WERI-Rb-1 (cell line): ENCODE results near the gene SFXN2.

Source experiments
- DNase-seq: peaks from one replicate; pipeline ENCODE4 v3.0.0-alpha.2; 2020
- H3K27ac ChIP-seq: fragments of 250-450 bp; sonication (Bioruptor Pico); 2 replicates; pipeline ENCODE4 v1.5.1; 2020; ENCODE audit warnings: mild to moderate bottlenecking, moderate library complexity
- H3K27me3 ChIP-seq: fragments of 250-450 bp; sonication (Bioruptor Pico); 2 replicates; pipeline ENCODE4 v1.5.1; 2021; ENCODE audit warnings: mild to moderate bottlenecking, low read depth, moderate library complexity; ENCODE audit not compliant: insufficient read depth, severe bottlenecking
- H3K36me3 ChIP-seq: fragments of 250-450 bp; sonication (Bioruptor Pico); 2 replicates; pipeline ENCODE4 v1.5.1; 2020; ENCODE audit warnings: mild to moderate bottlenecking, moderate library complexity
- H3K4me3 ChIP-seq: 2 replicates; pipeline ENCODE4 v1.5.1; 2011; ENCODE audit warnings: low read depth, mild to moderate bottlenecking, control low read depth, low read length
- H3K9me3 ChIP-seq: fragments of 250-450 bp; sonication (Bioruptor Pico); 2 replicates; pipeline ENCODE4 v1.5.1; 2021; ENCODE audit warnings: mild to moderate bottlenecking, moderate library complexity; ENCODE audit not compliant: severe bottlenecking
- TF ChIP-seq, protein P1 (sequence below): IDR thresholded peaks from 2 replicates; pipeline ENCODE4 v1.5.1; 2011; ENCODE audit warnings: low read depth, mild to moderate bottlenecking, control low read depth, inconsistent platforms, low read length

SFXN2 gene

DNA sequence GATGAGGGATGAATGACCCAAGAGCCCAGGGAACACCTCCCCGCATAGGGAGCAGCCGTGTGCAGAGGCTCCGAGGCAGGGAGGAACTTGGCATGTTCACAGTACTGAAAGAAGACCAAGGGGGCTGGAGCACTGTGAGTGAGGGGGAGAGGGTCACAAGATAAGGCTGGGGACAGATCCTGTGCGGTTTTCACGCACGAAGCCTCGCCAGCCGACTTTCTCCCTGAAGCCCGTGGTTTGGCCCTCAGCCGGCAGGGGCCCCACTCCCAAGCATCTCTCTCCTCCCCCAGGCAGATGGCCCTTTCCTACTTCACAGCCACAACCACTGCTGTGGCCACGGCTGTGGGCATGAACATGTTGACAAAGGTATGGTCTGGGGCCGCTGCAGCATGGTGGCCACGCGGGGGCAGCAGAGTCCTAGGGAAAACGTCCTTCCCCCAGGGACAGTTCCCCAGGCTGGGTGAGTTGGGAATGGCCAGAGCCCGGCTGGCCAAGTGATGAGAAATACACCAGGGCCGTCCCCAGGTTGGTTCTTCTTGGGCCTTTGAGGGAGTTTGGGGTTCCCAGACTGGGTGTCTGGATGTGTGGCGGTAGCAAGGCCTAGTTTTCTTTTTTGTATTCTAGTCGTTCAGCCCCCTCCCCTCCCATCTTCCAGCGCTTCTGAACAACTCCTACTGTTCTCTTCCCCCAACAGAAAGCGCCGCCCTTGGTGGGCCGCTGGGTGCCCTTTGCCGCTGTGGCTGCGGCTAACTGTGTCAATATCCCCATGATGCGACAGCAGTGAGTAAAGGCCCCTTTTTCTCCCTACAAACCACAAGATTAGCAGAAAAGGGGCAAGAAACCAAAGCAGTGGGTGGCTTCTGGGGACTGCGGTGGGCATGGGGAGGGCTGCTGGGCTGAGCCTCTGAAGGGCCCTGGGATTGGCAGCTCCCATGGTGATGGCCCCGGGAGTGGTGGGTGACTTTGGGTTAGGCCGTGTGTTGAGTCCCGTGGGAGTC, 14.9 kb downstream of the SFXN2 start:
- DNase-seq, result peak; percentile 90
- TF ChIP-seq, protein P1, sequence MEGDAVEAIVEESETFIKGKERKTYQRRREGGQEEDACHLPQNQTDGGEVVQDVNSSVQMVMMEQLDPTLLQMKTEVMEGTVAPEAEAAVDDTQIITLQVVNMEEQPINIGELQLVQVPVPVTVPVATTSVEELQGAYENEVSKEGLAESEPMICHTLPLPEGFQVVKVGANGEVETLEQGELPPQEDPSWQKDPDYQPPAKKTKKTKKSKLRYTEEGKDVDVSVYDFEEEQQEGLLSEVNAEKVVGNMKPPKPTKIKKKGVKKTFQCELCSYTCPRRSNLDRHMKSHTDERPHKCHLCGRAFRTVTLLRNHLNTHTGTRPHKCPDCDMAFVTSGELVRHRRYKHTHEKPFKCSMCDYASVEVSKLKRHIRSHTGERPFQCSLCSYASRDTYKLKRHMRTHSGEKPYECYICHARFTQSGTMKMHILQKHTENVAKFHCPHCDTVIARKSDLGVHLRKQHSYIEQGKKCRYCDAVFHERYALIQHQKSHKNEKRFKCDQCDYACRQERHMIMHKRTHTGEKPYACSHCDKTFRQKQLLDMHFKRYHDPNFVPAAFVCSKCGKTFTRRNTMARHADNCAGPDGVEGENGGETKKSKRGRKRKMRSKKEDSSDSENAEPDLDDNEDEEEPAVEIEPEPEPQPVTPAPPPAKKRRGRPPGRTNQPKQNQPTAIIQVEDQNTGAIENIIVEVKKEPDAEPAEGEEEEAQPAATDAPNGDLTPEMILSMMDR, result peak; percentile 90
- Histone ChIP-seq H3K36me3 (peaks cover 85% of the 10 kb centered on the region), H3K9me3 (no peaks in the 10 kb centered on the region), H3K4me3 (no peak overlapping the region), H3K27ac (peak overlapping the region; percentile 27; the same call in 1 of the 2 replicates), H3K27me3 (no peaks in the 10 kb centered on the region)

DNA sequence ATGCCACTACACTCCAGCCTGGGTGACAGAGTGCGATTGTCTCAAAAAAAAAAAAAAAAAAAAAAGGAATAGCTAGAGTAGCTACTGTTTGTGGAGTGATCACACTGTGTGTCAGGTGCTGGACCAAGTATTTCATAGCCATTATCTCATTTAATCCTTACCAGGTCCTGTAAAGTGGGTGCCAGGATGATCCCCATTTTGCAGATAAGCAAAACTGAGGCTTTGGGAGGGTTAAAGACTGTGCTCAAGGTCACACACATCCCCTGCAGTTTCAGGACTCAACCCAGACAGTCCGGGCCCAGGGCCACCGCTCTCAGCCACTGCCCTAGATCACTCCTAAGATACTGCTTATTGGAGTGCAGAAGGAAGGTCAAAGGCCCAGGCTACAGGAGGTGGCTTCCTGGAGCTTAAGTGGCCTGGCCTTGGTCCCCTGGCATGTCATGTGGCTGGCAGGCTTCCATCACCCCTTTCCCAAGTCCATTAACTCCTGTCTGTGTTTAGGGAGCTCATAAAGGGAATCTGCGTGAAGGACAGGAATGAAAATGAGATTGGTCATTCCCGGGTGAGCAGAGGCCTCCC, 16.9 kb downstream of the SFXN2 start:
- DNase-seq, result no peak
- Histone ChIP-seq H3K27ac (no peak overlapping the region), H3K27me3 (no peaks in the 10 kb centered on the region), H3K36me3 (peaks cover 74% of the 10 kb centered on the region), H3K9me3 (no peaks in the 10 kb centered on the region), H3K4me3 (no peak overlapping the region)
- TF ChIP-seq, protein P1, result no peak

DNA sequence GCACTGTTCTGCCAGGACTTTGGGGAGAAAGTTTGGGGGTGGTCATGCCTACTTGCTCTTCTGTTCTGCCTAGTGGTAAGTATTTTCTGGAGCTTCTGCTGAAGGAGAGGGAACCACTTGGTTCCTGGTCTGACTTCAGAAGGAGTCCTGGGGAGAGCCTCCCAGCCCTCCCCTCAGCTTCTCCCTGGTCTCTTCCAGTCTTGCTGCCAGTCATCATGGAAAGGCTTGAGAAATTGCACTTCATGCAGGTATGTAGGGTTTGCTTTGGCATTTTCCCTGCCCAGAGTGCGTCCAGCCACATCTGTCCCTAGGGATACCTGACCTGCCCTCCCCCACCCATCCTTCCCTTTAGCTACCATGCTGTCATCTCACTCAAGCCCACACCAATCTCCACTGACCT, 18.2 kb downstream of the SFXN2 start:
- H3K27ac ChIP-seq, result no peak overlapping the region
- H3K36me3 ChIP-seq, result peaks cover 69% of the 10 kb centered on the region
- no peak for DNase-seq
- H3K9me3 ChIP-seq, result no peaks in the 10 kb centered on the region
- H3K4me3 ChIP-seq, result no peak overlapping the region
- H3K27me3 ChIP-seq, result no peaks in the 10 kb centered on the region
- TF ChIP-seq, protein P1, result no peak

DNA sequence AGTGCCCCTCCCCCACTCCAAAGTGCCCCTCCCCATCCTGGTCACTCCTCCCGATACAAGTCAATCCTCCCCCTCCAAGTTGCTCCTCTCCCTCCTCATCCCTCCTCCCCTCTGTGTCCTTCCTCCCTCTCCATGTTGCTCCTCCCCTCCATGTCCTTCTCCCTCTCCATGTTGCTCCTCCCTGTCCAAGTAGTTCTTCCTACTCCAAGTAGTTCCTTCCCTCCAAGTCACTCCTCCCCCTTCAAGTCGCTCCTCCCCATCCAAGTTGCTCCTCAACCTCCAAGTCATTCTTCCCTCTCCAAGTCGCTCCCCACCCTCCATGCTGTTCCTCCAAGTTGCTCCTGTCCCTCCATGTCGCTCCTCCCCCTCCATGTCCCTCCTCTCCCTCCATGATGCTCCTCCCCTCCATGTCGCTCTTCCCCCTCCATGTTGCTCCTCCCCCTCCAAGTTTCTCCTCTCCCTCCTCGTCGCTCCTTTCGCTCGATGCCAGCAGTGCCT, 20.7 kb downstream of the SFXN2 start:
- TF ChIP-seq, protein P1, result no peak
- Histone ChIP-seq H3K36me3 (peaks cover 51% of the 10 kb centered on the region), H3K9me3 (no peaks in the 10 kb centered on the region), H3K27ac (no peak overlapping the region), H3K4me3 (no peak overlapping the region), H3K27me3 (no peaks in the 10 kb centered on the region)
- no peak for DNase-seq

DNA sequence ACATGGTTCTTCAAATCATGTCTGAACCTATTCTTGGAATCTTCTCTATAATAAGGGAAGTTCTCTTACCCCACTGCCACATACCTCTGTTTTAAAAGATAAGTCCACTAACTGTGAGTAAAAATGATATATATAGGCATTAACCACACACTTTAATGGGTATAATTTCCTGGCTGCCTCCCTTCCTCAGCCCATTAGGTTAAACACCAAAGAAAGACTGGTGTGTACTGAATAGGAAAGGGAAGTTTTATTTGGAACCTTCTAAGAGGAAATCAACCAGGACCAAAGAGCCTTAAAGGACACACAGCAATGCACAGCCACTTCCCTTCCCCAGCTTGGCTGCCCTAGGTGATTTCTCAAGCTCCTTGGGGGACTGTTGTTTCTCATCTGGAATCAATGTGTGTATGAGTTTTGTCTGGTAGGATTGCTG, 24.3 kb downstream of the SFXN2 start:
- H3K27ac ChIP-seq, result no peak overlapping the region
- H3K27me3 ChIP-seq, result no peaks in the 10 kb centered on the region
- DNase-seq, result no peak

More for the DNA sequence above, 24.3 kb downstream of the SFXN2 start:
- H3K36me3 ChIP-seq, result peaks cover 21% of the 10 kb centered on the region
- TF ChIP-seq, protein P1, result no peak
- H3K9me3 ChIP-seq, result no peaks in the 10 kb centered on the region
- H3K4me3 ChIP-seq, result no peak overlapping the region
